ENCODE data around the gene ZNF839.

GRCh38 chr14:102325791-102326345 is 6.3 kb downstream of the ZNF839 start:
- TF ChIP-seq CTCF (conservative IDR thresholded peaks at IDR 0.05; ENCODE audit: low read depth, low read length) (no peak), POLR2A (IDR thresholded peaks at IDR 0.05; ENCODE audit: low read depth, low read length) (no peak)

Measured in IMR-90 (cell line).